Epithelial cell of esophagus (primary cell): ENCODE results near the gene AKNAD1.

ENCODE experiments used
- DNase-seq: peaks from one replicate; pipeline ENCODE4 v3.0.0; 2010; ENCODE audit warnings: low read depth
- H3K4me3 ChIP-seq: 2 replicates; pipeline ENCODE4 v1.5.1; 2011; ENCODE audit warnings: mild to moderate bottlenecking, low read length, control low read depth
- CTCF ChIP-seq: IDR thresholded peaks from 2 replicates; pipeline ENCODE4 v1.5.1; 2011; ENCODE audit warnings: low read depth, mild to moderate bottlenecking, low read length, control low read depth, inconsistent platforms; ENCODE audit not compliant: insufficient read depth; ENCODE audit errors: missing control alignments

The AKNAD1 gene

GRCh38 chr1:108856994-108857393 lies at the start of gene AKNAD1:
AKNAD1 (minus strand) TSS chr1:108857094; CDS start chr1:108852664, 4,430 bp downstream.
- TF ChIP-seq CTCF: no peak
- H3K4me3 ChIP-seq: no peak within 1 kb of the TSS
- DNase-seq: no peak

GRCh38 chr1:108901106-108901505 lies 44.2 kb upstream of the AKNAD1 start:
- H3K4me3 ChIP-seq: no peak overlapping the region
- DNase-seq: no peak
- no peak for TF ChIP-seq CTCF

- peak; percentile 65 for TF ChIP-seq CTCF
- DNase-seq: peak; percentile 72
- no peak overlapping the region for H3K4me3 ChIP-seq
Observed at GRCh38 chr1:108897865-108898720, 41.2 kb upstream of the AKNAD1 start.

- no peak for DNase-seq
- TF ChIP-seq CTCF: no peak
- H3K4me3 ChIP-seq: no peak overlapping the region
Observed at GRCh38 chr1:108896146-108897145, 39.6 kb upstream of the AKNAD1 start.

GRCh38 chr1:108893141-108893530 lies 36.2 kb upstream of the AKNAD1 start:
- no peak for TF ChIP-seq CTCF
- H3K4me3 ChIP-seq: no peak overlapping the region
- peak; percentile 48 for DNase-seq

GRCh38 chr1:108892356-108893140 lies 35.7 kb upstream of the AKNAD1 start:
- TF ChIP-seq CTCF: no peak
- no peak overlapping the region for H3K4me3 ChIP-seq
- no peak for DNase-seq
